Activated T-cell treated with anti-CD3 and anti-CD28 coated beads, Interleukin-2, amount 50 U/mL, for 48 hours (primary cell): ENCODE data around the gene PTGFR.

Experiments used
- DNase-seq, 2 experiments: peaks; one replicate each; pipeline ENCODE4 v3.0.0-alpha.2; 2020

Gene PTGFR

DNA sequence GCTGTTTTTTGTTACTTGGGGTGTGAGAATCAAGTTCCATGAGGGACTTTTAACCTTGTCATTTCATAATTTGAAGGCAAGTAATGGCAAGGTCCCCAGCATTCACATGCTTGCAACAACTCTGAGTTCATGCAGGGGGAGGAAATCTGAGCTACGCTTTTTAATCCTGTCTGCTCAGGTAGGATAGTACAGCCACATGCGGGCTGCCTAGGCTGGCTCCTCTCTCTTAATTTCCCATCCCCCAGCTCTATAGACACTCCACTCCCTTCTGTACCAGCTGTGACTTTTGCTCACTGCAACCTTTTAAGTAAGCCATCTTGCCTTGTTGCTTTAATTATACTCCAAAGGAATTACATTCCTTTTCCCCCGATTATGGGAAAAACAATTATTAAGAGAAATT is 30.1 kb downstream of the PTGFR start:
- DNase-seq = no peak

DNA sequence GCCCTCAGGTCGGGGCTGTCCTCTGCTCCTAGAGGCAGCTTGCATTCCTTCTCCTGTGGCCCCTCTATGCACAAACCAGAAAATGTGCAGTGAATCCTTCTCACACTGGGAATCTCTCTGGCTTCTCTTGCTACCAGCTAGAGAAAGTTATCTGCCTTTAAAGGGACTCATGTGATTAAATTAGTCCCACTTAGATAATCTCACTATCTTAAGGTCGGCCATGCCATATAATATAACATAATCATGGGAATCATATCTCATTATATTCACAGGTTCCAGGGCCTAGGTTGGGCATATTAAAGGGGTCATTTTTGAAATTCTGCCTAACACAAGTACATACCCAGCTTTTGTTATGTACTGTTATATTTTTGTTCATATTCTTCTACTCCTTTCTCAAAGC is 31.4 kb downstream of the PTGFR start:
- DNase-seq = no peak

DNA sequence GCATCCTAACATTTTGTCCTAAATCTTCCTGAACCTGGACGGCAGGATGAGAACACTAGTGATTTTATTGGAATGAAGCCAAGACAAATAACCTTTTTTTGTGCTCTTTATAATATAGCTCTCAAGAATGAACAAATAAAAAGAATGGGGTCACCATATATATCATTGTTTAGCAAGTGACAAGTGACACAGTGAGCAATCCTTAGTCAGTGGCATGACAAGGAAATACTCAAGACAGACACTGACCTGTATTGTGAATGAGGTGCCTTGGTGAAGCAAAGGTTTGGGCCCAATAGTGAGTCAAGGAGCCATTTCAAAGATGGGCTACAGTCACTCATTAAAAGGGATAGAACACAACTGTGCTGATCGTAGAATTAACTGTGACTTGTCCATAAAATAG is 35.7 kb downstream of the PTGFR start:
- DNase-seq = no peak

DNA sequence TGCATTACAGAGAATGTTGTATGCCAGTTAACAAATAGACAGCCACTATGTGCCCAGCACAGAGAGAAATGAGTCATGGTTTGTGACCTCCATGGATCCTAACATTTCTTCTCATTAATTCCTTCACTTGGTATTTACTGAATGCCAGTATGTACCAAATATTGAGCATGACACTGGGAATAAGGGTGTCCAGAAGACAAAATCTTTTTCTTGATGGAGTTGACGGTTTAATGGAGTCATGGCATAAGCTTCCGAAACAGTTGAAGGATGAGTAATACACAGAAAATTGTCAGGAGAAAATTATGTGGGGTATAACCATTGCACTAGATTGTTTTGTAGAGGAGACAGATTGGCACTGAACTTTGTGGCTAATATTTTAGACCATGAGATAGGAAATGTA is 36.9 kb downstream of the PTGFR start:
- no peak for DNase-seq

DNA sequence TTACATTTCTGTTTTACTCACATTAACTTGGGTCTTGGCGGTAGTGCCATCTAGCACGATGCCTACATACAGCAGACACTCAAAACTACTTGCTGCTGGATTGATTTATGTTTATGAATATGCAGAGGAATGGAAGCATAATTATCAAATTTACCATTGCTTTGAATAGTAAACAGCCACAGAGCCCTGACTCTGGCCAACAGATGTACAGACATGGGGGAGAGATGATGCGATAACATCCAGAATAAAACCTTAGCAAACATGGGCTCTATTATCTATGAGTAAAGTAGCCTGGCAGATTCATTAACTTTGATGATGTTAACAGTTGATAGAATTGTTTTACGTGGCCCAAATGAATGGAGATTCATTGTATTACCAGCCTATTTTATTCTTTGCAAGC is 42.8 kb downstream of the PTGFR start:
- no peak for DNase-seq

DNA sequence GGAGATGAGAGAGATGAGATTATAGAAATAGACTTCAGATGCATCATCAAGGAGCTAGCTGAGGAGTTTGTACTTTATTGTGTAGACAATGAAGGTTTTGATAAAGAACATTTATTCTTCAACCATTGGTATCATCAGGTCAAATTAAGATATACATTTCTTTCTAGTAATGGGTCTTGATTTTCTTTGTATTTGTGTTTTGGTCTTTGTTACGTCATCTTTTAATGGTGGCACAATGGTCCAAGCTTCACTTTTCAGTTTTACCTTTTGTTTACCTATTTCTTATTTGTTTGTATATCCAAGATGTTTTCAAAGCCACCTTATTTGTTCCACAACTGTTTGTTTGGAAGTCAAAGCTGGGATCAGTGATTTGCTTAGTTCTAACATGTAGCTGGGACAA is 44.5 kb downstream of the PTGFR start:
- DNase-seq = no peak

DNA sequence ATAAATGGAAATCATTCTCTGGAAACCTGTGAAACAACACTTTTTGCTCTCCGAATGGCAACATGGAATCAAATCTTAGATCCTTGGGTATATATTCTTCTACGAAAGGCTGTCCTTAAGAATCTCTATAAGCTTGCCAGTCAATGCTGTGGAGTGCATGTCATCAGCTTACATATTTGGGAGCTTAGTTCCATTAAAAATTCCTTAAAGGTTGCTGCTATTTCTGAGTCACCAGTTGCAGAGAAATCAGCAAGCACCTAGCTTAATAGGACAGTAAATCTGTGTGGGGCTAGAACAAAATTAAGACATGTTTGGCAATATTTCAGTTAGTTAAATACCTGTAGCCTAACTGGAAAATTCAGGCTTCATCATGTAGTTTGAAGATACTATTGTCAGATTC is 45.7 kb downstream of the PTGFR start:
- no peak for DNase-seq

DNA sequence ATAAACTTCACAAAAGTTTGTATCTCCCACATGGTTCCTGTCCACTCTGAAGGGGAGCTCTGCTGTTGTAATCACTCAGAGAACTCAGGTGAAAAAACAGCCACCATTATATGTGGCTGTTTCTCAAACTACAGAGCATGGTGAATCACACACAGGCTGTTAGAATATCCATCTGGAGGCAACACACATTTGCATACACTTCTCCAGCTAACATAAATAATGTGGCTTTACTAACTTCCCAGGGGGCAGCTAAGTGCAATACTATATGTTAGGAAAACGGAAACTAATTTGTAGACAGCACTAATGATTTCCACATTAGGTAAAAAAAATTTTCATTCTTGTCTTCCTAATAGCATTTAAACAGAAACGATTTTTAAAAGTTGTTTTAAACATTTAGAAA is 49.3 kb downstream of the PTGFR start:
- no peak for DNase-seq

DNA sequence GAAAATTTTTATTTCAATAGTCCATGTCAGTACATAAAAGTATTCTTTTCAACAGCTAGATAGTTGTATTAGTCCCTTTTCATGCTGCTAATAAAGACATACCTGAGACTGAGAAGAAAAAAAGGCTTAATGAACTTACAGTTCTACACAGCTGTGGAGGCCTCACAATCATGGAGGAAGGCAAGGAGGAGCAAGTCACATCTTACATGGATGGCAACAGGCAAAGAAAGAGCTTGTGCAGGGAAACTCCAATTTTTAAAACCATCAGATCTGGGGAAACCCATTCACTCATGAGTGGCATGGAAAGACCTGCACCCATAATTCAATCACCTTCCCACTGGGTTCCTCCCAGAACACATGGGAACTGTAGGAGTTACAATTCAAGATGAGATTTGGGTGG is 50.7 kb downstream of the PTGFR start:
- DNase-seq = no peak

DNA sequence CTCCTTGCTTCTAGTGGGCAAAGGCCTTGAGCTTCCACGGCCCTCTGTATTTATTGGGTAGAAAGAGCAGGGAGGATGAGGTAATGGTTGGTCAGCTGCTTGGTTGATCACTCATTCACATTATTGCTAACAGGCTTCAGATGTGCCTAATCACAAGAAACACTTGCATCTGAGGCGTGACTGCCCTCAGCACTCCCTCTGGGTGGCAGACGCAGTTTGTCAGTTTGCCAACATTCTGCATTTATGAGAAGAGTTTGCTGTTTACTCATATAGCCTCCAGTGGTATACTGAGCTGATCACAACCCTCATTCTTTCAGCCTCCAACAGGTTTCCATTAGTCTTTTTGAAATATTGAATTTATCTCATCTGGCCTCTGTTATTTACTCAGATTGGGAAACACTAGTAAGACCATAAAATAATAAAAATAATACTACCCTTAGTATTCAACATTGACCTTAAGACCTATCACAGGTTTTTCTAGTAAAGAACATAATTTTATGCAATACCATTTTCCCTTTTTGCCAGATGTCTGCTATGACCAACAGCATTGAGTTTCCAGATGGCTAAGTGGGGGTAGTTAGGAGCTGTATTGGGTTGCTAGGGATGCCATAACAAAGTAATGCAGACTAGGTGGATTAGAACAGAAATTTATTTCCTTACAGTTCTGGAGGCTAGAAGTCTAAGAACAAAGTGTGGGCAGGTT is 53.3 kb downstream of the PTGFR start:
- no peak for DNase-seq

DNA sequence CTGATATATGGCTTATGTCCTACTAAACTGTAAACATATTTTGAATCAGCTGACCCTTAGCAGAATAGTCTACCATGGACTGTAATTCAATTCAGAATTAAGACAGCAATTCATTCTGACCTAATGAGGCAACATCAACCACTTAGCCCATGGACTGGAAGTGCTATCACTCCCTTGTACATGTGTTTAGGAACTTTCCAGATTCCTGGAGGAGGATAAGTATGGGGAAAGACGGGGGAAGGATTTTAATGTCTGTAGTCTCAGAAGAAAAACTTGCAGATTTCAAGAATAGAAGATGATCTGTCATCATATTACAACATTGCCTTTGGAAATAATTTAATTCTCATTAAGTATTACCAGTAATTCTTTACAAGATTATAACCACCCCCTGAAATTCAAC is 56.3 kb downstream of the PTGFR start:
- no peak for DNase-seq

DNA sequence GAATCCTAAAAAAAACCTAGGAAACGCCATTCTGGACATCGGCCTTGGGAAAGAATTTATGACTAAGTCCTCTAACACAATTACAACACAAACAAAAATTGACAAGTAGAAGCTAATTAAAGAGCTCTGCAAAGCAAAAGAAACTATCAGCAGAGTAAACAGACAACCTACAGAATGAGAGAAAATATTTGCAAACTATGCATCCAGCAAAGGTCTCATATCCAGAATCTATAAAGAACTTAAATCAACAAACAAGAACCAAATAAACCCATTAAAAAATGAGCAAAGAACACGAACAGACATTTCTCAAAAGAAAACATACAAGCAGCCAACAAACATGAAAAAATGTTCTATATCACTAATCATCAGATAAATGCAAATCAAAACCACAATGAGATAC is 58.6 kb downstream of the PTGFR start:
- no peak for DNase-seq

DNA sequence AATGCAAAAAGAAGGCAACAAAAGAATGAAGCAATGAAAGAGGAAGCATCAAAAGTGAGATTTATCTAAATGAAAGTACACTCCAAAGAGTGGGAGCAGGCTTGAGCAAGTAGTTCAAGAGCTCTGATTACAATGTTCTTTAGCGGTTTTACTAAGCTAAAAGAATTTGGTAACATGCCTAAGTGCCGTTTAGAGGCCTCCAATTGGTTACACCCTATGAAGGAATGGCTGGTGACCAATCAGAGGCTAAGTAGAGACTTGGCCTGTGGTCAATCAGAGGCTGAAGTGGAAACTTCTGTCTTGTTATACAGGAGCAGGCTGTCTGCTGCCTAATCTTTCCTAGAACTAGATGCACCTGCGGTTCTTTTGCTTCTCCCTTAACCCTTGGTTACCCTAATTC is 59.1 kb downstream of the PTGFR start:
- no peak for DNase-seq

DNA sequence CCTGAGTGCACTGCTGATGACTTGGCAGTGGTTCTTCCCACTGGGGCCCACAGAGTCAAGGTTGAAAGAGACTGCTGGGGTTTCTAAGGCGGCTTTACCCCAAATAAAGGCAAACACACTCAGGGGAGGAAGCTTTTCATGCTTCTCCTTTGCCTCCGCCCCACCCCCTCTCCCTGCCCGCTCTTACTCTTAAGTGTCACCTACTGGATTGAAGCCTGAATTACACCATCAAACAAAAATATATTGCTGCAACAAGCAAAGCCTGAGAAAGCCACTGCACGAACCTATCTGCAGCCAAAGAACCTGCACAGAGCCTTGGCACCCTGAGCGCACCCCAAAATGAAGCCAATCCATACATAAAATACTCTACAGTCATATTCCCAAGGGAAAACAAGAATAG is 63.1 kb downstream of the PTGFR start:
- DNase-seq = no peak

DNA sequence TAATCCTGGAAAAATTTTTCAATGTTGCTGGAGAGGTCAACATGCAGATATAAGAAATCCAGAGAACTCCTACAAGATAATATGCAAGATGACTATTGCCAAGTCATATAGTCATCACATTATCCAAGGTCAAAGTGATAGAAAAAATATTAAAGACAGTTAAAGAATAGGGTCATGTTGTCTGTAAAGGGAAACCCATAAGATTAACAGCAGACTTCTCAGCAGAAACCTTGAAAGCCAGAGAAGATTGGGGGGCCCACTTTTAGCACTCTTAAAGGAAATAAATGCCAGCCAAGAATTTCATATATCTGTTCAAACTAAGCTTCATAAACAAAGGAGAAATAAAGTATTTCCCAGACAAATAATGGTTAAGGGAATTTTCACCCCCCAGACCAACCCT is 64.1 kb downstream of the PTGFR start:
- DNase-seq = no peak

DNA sequence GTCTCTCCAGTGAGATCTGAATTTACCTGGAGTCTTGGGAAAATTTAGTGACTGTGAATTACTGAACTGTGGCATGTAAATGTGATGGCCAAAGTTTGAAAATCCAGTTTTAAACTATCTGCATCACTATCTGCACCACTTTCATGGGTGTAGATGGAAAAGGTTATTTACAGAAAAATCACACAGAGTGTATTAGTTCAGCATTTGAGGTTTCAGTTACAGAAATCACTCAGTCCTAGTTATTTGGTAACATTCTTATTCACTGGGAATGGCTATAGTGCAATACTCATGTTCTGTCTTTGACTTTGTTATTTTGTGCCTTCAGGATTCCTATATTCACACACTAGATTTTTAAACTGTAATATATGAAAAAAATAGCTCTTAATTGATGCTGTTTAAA is 68.9 kb downstream of the PTGFR start:
- no peak for DNase-seq

DNA sequence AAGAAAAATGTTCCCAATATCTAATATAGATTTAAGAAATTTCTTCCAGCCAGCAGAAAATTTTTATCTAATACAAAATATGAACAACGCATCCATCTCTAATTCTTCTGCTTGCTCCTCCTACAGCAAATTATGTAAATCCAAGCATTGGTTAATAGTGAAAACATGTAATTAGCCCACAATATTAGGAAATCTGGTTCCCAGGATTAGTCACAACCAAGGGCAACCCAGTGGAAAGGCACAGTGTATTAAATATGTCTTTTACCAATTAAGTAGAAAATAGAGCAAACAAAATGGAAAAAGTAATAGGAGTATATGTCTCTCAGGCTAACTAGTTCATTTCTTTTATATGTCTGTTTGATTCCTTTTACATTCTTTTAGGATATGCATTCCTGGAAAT is 70.0 kb downstream of the PTGFR start:
- no peak for DNase-seq

DNA sequence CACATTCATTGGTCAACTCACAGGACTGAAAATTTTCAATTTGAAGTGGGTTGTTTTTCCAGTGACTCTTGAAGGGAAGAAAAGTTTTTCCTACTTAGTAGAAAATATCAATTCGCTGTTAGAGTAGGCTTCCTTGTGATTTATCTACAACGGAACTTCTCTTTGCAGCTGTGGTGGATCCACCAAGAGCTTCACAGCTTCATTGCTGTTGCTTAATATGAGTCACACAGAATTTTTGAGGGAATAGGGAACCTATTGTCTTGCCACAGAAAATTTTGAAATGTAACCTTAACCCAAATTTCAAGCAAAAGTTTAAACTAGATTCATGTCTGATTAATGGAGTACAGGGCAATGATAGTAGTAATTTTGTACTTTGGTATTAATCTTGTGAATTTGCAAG is 71.1 kb downstream of the PTGFR start:
- DNase-seq = no peak

DNA sequence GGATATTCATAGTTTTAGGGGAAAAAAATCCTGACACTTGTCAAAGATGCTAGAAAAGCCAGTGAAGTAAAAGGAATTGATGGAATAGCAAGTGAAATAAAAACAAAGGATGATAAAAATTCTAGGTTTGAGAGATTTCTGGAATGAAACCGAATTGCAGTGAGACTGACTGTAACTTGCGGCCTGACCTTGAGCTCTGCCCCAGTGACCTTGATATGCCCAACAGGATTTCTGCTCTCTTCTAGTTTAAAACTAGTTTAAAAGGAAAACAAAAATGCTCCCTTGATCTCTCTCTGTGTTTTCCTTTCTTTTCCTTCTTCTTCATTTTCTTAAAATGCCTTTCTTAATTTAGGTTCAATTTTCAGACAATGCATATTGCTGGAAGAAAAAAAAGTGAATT is 74.6 kb downstream of the PTGFR start:
- no peak for DNase-seq

DNA sequence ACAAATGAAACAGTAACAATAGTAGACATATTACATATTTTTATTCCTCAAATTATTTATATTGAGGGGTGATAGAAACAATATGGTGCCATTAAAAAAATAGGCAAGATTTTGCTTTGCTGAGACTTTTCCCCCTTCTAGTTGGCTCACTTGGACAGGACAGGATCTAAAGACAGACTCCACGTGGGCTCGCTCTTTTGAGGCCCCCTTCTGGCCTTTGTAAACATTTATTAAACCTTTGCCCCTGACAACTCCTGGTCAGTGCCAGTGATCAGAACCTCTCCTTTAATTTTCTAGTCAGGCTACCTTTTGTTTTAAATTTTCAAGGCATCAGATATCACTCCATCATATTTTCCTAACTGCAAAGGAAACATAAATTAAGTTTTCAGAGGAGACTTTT is 79.8 kb downstream of the PTGFR start:
- no peak for DNase-seq

DNA sequence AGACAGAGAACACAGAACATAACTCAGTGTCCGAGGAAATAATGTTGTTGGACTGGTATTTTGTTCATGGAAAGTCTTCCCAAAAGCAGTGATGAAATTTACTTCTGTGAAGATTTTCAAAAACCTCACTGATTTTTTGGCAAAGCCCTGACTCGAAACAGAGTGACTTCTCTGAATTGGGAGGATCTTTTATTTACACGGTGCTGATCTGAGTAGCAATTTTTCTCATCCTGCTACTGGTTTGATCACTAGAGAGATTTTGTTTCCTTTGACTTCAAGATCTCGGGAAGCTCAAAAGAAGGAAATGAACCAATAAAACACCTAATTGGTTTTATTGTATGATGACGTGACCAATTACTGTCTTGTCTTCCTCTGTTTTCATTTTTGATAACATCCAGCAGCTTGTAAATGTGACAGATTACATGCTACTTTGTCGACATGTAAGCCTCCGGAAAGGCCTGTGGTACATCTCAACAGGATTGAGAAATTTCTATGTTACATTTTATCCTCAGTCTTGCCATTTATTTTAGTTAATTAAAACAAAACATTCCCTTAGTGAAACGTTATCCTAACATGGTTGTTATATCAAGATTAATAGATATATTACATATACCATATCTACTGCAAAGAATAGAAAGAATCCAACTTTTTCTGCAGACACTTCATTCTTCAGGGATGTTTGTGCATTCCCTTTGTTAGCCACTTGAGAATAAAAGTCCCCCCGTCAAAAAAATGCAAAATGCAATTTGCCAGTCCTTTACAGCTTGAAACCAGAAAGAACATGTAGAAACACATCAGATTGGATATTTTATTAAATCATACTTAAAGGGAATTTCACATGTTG is 86.7 kb downstream of the PTGFR start:
- no peak for DNase-seq

DNA sequence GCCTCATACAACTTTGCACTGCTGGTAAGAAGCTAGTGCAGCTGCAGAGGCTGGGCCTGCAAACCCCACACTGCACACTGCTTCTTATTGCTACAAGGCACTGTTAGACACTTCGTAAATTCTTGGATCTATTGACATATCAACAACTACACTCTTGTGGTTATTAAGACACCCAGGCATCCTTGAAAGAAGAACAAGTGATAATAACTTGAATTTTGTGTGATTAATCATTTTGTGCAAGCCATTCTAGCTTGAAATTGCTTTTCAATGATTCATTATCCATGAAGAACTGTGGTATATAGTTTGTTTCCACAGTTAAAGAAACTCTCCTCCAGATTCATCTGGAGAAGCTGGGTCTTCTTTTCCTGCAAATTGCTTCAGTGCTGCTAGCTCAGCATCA is 95.8 kb downstream of the PTGFR start:
- DNase-seq = no peak

DNA sequence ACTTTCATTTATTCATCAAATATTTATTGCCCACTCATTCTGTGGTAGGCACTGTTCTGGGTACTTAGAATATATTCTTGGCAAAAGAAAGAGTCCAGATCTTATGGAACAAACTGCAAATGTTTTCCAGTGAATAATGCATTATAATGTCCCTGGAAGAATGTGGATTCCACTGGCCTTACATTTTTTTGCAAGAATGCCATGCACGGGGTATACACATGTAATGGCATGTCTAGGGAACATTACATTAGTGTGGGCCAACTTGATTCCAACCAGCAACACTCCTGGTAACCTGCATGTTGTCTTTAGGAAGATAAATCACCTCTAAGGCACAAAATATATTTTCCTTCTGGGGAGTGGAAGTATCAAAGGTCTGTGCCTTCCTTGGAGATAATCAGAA is 96.4 kb downstream of the PTGFR start:
- DNase-seq = no peak
